Measurements from ENCODE around the gene UNC45A. TPM values are rescaled to one million over a fixed set of nuclear protein-coding genes. Genes with fewer than 3 reads are reported as not detected.
"Not testable (repeated sequence)": the region's sequence is repeated elsewhere in the genome, so short reads cannot be mapped to it uniquely, and the experiment has no call there.

UNC45A gene
- total RNA-seq, 1 donor from 2014 or later, result 74.1 TPM

- H3K27ac Mint-ChIP-seq, result no peak overlapping the region
- no peak overlapping the region for H3K4me3 Mint-ChIP-seq (ENCODE audit: low read depth)
- H3K27me3 Mint-ChIP-seq (ENCODE audit: low read depth), result no peaks in the 10 kb centered on the region
- DNase-seq (ENCODE audit: low spot score), result no peak
- H3K9me3 Mint-ChIP-seq, result no peaks in the 10 kb centered on the region
- H3K4me1 Mint-ChIP-seq (ENCODE audit: low read depth), result no peaks in the 10 kb centered on the region
- intact Hi-C loops (cut with micrococcal nuclease), result no loop called here
- H3K36me3 Mint-ChIP-seq (ENCODE audit: low read depth), result peaks cover 69% of the 10 kb centered on the region
Observed at GRCh38 chr15:90895571-90896117, 39.4 kb upstream of the UNC45A start.

DNA sequence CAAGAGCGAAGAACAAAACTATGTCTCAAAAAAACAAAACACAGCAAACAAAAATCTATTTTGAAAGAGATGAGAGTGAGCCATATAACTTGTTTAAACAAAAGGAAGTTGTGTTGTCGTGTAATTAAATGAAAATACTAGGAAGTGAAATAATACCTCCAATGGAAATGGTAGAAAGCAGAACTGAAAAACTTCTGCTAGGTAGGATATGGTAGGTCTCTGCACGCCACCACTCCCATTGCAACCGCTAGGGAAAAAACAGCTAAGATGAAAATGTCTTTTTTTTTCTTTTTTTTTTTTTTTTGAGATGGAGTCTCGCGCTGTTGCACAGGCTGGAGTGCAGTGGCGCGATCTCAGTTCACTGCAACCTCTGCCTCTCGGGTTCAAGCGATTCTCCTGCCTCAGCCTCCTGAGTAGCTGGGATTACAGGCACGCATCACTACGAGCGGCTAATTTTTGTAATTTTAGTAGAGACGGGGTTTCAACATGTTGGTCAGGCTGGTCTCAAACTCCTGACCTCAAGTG, 37.9 kb upstream of the UNC45A start:
- DNase-seq (ENCODE audit: low spot score); H3K4me3 Mint-ChIP-seq (ENCODE audit: low read depth); H3K27me3 Mint-ChIP-seq (ENCODE audit: low read depth); H3K27ac Mint-ChIP-seq; intact Hi-C loops (cut with micrococcal nuclease); H3K9me3 Mint-ChIP-seq: not testable (repeated sequence)
- H3K4me1 Mint-ChIP-seq (ENCODE audit: low read depth), result peaks cover 11% of the 10 kb centered on the region
- peaks cover 58% of the 10 kb centered on the region for H3K36me3 Mint-ChIP-seq (ENCODE audit: low read depth)

- Mint-ChIP-seq H3K27me3 (ENCODE audit: low read depth) (no peaks in the 10 kb centered on the region), H3K27ac (peak overlapping the region; percentile 80), H3K36me3 (ENCODE audit: low read depth) (peaks cover 48% of the 10 kb centered on the region), H3K4me1 (ENCODE audit: low read depth) (peaks cover 24% of the 10 kb centered on the region), H3K4me3 (ENCODE audit: low read depth) (peak overlapping the region; percentile 78), H3K9me3 (no peaks in the 10 kb centered on the region)
- DNase-seq (ENCODE audit: low spot score), result no peak
- intact Hi-C loops (cut with micrococcal nuclease), result loop anchor here (1.0 kb wide), 1 partner anchor 30 kb away; no protein-coding TSS in a partner anchor
Observed at GRCh38 chr15:90901175-90902039, 33.7 kb upstream of the UNC45A start.

GRCh38 chr15:90902040-90902839, 32.8 kb upstream of the UNC45A start:
- peak overlapping the region; percentile 80 for H3K27ac Mint-ChIP-seq
- no peaks in the 10 kb centered on the region for H3K9me3 Mint-ChIP-seq
- intact Hi-C loops (cut with micrococcal nuclease), result loop anchor here (1.0 kb wide), 1 partner anchor 29 kb away; no protein-coding TSS in a partner anchor
- no peaks in the 10 kb centered on the region for H3K27me3 Mint-ChIP-seq (ENCODE audit: low read depth)
- peaks cover 24% of the 10 kb centered on the region for H3K4me1 Mint-ChIP-seq (ENCODE audit: low read depth)
- peaks cover 49% of the 10 kb centered on the region for H3K36me3 Mint-ChIP-seq (ENCODE audit: low read depth)
- peak overlapping the region; percentile 78 for H3K4me3 Mint-ChIP-seq (ENCODE audit: low read depth)
- peak; percentile 70 for DNase-seq (ENCODE audit: low spot score)

DNA sequence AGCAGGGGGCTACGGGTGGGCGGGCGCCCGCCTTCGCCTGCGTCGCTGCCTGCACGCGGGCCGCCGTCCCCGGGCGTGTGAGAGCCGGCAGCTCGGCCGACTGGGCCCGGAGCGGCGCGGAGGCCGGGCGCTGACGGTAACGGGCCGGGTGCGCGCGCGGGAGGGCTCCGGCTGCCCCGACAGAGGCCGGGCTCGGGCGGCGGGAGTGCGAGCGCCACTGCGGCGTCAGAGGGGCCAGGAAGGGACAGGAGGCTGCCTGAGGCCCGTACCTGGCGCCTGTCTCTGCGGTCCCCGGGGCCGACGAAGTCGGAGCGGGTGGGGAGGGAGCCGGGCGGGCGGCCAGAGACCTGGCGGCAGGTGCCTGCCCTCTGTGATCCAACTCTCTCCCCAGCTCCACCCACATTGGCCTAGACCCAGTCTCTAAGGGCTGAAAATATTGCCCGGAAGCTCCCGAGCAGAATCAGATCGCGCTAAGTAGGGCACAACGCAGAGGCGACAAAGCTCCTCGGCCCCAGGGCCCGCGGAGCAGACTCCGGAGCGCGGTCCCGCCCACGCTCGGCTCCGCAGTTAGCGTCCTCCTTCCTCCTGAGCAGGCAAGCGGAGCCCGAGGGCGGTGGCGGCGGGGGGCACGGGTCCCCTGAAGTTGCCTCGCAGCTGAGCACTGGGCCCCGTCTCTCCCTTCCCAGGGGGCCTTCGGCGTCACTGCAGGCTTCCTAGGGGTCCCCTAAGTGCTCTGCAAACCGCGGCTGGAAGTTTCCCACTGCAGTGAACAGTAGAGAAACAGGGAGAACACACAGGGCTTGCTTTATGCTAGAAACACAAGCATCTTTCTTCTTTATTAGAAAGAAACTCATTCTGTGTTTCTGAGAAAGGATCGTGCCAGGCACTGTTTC, 32.0 kb upstream of the UNC45A start, which contains the start of gene MAN2A2:
MAN2A2 (plus strand) TSS at position 463 of the 893 bp plus-strand sequence. CDS start 906 bp downstream, outside the sequence.
- Mint-ChIP-seq H3K9me3 (no peaks in the 10 kb centered on the region), H3K27me3 (ENCODE audit: low read depth) (no peaks in the 10 kb centered on the region), H3K36me3 (ENCODE audit: low read depth) (peaks cover 53% of the 10 kb centered on the region), H3K4me3 (ENCODE audit: low read depth) (peak within 1 kb of the TSS; percentile 84), H3K4me1 (ENCODE audit: low read depth) (peaks cover 24% of the 10 kb centered on the region), H3K27ac (peak within 1 kb of the TSS; percentile 85)
- peak; percentile 72 for DNase-seq (ENCODE audit: low spot score)
- intact Hi-C loops (cut with micrococcal nuclease), result loop anchor here (1.0 kb wide), 2 partner anchors 28 to 31 kb away; no protein-coding TSS in a partner anchor

DNA sequence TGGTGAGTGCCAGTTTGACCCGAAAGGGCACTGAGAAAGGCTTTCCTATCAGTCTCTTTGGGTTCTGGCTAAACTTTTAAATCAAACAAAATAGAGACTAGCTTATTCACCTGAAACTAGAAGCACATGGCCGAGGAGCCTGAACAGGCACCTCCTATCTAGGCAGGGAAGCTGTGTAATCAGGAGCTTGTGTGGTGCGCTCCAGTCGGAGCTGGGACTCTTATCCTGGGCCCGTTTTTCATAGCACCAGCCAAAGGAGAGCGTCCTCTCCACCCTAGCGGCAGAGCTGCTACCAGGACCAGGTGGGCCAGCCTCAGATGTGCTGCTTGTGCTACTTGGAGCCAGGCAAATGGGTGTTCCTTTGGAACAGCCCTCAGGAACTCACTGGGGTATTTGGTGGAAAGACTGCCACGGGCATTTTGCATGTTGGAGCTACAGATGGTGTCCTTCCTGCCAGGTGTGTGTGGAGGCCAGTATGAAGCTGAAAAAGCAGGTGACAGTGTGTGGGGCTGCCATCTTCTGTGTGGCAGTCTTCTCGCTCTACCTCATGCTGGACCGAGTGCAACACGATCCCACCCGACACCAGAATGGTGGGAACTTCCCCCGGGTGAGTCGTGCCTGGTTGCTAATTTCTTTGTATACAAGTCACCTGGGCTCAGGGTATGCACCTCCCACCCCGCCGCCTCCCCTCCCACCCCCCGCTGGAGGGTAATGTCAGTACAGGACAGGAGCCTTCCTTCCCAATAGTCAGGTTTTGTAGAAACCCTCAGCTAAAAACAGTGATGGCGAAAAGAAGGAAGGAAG, 31.1 kb upstream of the UNC45A start:
- peaks cover 53% of the 10 kb centered on the region for H3K36me3 Mint-ChIP-seq (ENCODE audit: low read depth)
- DNase-seq (ENCODE audit: low spot score), result no peak
- no peaks in the 10 kb centered on the region for H3K27me3 Mint-ChIP-seq (ENCODE audit: low read depth)
- intact Hi-C loops (cut with micrococcal nuclease), result loop anchor here (1.0 kb wide), 1 partner anchor 30 kb away; no protein-coding TSS in a partner anchor
- H3K9me3 Mint-ChIP-seq, result no peaks in the 10 kb centered on the region
- H3K4me3 Mint-ChIP-seq (ENCODE audit: low read depth), result peak overlapping the region; percentile 84
- H3K27ac Mint-ChIP-seq, result peak overlapping the region; percentile 85
- H3K4me1 Mint-ChIP-seq (ENCODE audit: low read depth), result peaks cover 24% of the 10 kb centered on the region

DNA sequence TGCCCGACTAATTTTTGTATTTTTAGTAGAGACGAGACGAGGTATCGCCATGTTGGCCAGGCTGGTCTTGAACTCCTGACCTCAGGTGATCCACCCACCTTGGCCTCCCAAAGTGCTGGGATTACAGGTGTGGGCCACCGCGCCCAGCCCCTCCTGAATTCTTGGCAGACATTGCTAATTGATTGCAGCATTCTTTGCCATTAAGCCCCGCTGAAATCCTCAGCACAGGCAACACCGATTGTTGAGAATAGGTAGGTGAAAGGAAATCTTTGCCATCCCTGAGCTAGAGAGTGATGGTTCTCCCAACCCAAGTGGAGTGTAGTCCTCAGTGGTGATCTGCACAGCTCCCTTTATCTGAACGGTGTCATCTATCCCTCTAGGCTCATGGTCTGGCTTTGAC, 30.3 kb upstream of the UNC45A start:
- peak overlapping the region; percentile 22 for H3K27ac Mint-ChIP-seq
- DNase-seq (ENCODE audit: low spot score), result no peak
- peaks cover 24% of the 10 kb centered on the region for H3K4me1 Mint-ChIP-seq (ENCODE audit: low read depth)
- peaks cover 53% of the 10 kb centered on the region for H3K36me3 Mint-ChIP-seq (ENCODE audit: low read depth)
- peak overlapping the region; percentile 37 for H3K4me3 Mint-ChIP-seq (ENCODE audit: low read depth)
- intact Hi-C loops (cut with micrococcal nuclease), result no loop called here
- H3K9me3 Mint-ChIP-seq, result no peaks in the 10 kb centered on the region
- H3K27me3 Mint-ChIP-seq (ENCODE audit: low read depth), result no peaks in the 10 kb centered on the region

- no peak for DNase-seq (ENCODE audit: low spot score)
- Mint-ChIP-seq H3K27ac (peak overlapping the region; percentile 12), H3K27me3 (ENCODE audit: low read depth) (no peaks in the 10 kb centered on the region), H3K4me1 (ENCODE audit: low read depth) (peaks cover 24% of the 10 kb centered on the region), H3K4me3 (ENCODE audit: low read depth) (peak overlapping the region; percentile 61), H3K36me3 (ENCODE audit: low read depth) (peaks cover 57% of the 10 kb centered on the region), H3K9me3 (no peaks in the 10 kb centered on the region)
- intact Hi-C loops (cut with micrococcal nuclease), result no loop called here
Observed at GRCh38 chr15:90905306-90906180, 29.5 kb upstream of the UNC45A start.

DNA sequence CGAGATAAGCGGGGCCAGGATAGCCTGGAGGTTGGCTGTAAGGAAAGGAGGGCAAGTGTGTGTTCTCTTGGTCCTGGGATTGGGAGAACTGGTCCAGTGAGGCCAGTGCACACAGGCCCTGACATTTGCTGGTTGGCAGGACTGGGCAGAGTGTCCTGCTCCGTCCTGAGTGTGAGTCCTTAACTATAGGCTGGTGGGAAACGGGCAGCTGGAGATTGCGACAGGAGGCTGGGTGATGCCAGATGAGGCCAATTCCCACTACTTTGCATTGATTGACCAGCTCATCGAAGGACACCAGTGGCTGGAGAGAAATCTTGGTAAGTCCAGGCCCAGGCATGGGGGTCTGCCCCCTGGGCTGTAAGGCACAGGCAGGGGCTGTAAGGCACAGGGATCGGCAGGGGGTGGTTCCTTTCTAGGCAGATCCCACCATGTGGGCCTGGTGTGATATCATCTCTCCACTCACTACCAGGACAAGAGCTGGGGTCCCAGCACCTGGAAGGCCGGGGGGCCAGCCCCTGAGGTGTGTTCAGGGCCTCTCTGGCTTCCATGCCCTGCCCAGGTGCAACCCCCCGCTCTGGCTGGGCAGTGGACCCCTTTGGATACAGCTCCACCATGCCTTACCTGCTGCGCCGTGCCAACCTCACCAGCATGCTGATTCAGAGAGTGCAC, 28.8 kb upstream of the UNC45A start:
- Mint-ChIP-seq H3K4me1 (ENCODE audit: low read depth) (peaks cover 21% of the 10 kb centered on the region), H3K27ac (no peak overlapping the region), H3K27me3 (ENCODE audit: low read depth) (no peaks in the 10 kb centered on the region), H3K4me3 (ENCODE audit: low read depth) (no peak overlapping the region), H3K9me3 (no peaks in the 10 kb centered on the region), H3K36me3 (ENCODE audit: low read depth) (peaks cover 64% of the 10 kb centered on the region)
- no peak for DNase-seq (ENCODE audit: low spot score)
- intact Hi-C loops (cut with micrococcal nuclease), result no loop called here

DNA sequence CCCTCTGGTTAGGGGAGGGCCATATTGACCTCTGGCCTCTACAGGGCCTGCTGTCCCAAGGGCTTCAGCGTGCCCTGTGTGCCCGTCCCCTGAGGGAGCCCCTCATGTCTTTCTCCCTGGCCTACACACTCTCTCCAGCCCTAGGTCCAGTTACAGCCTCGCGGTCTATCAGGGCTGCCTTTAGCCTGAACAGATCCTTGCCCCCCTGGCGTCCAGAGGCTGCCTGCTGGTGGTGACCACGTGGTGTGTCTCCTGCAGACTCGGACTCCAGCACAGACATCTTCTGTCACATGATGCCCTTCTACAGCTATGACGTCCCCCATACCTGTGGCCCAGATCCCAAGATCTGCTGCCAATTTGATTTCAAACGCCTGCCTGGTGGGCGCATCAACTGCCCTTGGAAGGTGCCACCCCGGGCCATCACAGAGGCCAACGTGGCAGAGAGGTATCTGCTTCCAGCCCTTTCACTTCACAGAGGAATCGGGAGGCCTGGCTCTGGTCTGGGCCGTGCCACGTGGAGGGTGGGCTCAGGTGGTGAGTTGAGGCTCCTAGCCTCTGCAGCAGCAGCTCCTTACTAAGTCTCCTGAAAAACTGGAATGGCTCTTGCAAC, 27.9 kb upstream of the UNC45A start:
- no peak overlapping the region for H3K4me3 Mint-ChIP-seq (ENCODE audit: low read depth)
- H3K4me1 Mint-ChIP-seq (ENCODE audit: low read depth), result peaks cover 13% of the 10 kb centered on the region
- H3K27me3 Mint-ChIP-seq (ENCODE audit: low read depth), result no peaks in the 10 kb centered on the region
- H3K27ac Mint-ChIP-seq, result no peak overlapping the region
- H3K36me3 Mint-ChIP-seq (ENCODE audit: low read depth), result peaks cover 72% of the 10 kb centered on the region
- no peak for DNase-seq (ENCODE audit: low spot score)
- no peaks in the 10 kb centered on the region for H3K9me3 Mint-ChIP-seq
- intact Hi-C loops (cut with micrococcal nuclease), result no loop called here
